ENCODE data around the gene RRAGA. TPM values are rescaled to one million over a fixed set of nuclear protein-coding genes. Genes with fewer than 3 reads are reported as not detected.

RRAGA gene, protein sequence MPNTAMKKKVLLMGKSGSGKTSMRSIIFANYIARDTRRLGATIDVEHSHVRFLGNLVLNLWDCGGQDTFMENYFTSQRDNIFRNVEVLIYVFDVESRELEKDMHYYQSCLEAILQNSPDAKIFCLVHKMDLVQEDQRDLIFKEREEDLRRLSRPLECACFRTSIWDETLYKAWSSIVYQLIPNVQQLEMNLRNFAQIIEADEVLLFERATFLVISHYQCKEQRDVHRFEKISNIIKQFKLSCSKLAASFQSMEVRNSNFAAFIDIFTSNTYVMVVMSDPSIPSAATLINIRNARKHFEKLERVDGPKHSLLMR
- total RNA-seq, result 10 to 100 TPM; 34.3 to 47.0 (median 38.9) TPM
- long read RNA-seq, transcript RRAGA-201 (1 exons, 1,589 nt), result major isoform, 20 of 20 reads
- long read RNA-seq, partial matches to known transcripts, result 0 of 20 reads
- long read RNA-seq, other reads (novel, unspliced or antisense), result 0 of 20 reads

DNA sequence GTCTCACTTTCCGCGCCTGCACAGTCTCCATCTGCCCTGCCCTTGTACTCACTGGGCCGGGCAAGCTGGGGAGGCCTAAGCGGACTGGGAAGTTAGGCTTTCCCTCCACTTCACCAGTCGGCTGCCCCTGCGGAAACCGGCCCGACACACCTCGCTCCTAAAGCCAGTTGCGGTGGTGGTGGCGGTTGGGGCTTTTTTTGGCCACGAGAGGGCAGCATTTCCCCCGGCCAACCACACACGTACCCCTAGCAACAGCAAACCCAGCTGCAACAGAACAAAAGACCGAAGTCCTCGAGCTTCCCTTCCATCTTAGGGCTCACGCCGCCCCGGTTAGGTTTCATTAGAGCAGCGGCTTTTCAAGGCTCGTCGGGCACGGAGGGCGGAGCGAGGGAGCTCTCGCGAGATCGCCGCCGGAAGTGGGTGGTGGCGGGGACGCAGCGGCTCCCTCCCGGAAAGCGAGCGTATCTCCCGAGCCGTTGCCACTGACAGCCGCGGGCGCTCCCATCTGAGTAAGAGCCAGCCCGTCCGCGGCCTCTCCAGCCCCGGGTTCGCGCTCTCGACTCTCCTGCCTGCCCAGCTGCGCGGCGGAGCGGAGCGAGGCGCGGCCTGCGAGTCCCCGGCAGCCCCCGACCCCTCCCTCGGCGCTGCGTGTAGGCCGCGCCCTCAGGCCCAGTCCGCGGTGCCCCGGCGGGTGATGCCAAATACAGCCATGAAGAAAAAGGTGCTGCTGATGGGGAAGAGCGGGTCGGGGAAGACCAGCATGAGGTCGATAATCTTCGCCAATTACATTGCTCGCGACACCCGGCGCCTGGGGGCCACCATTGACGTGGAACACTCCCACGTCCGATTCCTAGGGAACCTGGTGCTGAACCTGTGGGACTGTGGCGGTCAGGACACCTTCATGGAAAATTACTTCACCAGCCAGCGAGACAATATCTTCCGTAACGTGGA, at the start of gene RRAGA:
TSS of gene RRAGA (plus strand) at position 462 of the 951 bp plus-strand sequence. CDS start at position 695, 233 bp downstream.
- intact Hi-C loops (cut with DNase I), result no loop called here
- peaks cover 0 to 24% (median 10%) of the 10 kb centered on the region in 4 donors for H3K4me1 ChIP-seq
- peak; percentile 94 to 95 (median 95) for DNase-seq

DNA sequence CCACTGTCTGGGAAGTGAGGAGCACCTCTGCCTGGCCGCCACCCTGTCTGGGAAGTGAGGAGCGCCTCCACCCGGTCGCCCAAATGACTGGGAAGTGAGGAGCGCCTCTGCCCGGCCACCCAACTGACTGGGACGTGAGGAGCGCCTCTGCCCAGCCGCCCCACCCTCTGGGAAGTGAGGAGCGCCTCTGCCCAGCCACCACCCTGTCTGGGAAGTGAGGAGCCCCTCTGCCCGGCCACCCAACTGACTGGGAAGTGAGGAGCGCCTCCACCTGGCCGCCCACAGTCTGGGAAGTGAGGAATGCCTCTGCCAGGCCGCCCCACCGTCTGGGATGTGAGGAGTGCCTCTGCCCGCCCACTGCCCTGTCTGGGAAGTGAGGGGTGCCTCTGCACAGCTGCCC, 49.1 kb upstream of the RRAGA start:
- Histone ChIP-seq H3K9me3 (no peaks in the 10 kb centered on the region), H3K36me3 (no peaks in the 10 kb centered on the region), H3K27ac (no peak overlapping the region), H3K4me3 (no peak overlapping the region), H3K27me3 (no peaks in the 10 kb centered on the region), H3K4me1 (no peaks in the 10 kb centered on the region)
- TF ChIP-seq, protein P1, sequence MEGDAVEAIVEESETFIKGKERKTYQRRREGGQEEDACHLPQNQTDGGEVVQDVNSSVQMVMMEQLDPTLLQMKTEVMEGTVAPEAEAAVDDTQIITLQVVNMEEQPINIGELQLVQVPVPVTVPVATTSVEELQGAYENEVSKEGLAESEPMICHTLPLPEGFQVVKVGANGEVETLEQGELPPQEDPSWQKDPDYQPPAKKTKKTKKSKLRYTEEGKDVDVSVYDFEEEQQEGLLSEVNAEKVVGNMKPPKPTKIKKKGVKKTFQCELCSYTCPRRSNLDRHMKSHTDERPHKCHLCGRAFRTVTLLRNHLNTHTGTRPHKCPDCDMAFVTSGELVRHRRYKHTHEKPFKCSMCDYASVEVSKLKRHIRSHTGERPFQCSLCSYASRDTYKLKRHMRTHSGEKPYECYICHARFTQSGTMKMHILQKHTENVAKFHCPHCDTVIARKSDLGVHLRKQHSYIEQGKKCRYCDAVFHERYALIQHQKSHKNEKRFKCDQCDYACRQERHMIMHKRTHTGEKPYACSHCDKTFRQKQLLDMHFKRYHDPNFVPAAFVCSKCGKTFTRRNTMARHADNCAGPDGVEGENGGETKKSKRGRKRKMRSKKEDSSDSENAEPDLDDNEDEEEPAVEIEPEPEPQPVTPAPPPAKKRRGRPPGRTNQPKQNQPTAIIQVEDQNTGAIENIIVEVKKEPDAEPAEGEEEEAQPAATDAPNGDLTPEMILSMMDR (IDR thresholded peaks at IDR 0.05), result no peak
- no peak for TF ChIP-seq POLR2A (IDR thresholded peaks at IDR 0.05)
- WGBS (ENCODE audit: insufficient coverage, low coverage, low lambda C conversion rate, missing lambda C conversion rate), result 78% methylated on average over 6 of the region's 16 CpGs
- DNase-seq (no peak), ATAC-seq (no peak)
- intact Hi-C loops (cut with DNase I), result no loop called here

More for the DNA sequence above, at the start of gene RRAGA:
- TF ChIP-seq POLR2A (IDR thresholded peaks at IDR 0.05), result peak; percentile 95
- TF ChIP-seq, protein P1 (IDR thresholded peaks at IDR 0.05), result peak; percentile 86 to 90 (median 88)
- Histone ChIP-seq H3K36me3 (no peaks in the 10 kb centered on the region), H3K4me3 (peak within 1 kb of the TSS; percentile 70 to 96 (median 80)), H3K27ac (peak within 1 kb of the TSS; percentile 83 to 95 (median 93)), H3K27me3 (no peaks in the 10 kb centered on the region), H3K9me3 (no peaks in the 10 kb centered on the region)
- ATAC-seq, result peak; percentile 94 to 96 (median 94)
- WGBS (ENCODE audit: insufficient coverage, low coverage, low lambda C conversion rate, missing lambda C conversion rate), result 0% methylated on average over 20 of the region's 82 CpGs

DNA sequence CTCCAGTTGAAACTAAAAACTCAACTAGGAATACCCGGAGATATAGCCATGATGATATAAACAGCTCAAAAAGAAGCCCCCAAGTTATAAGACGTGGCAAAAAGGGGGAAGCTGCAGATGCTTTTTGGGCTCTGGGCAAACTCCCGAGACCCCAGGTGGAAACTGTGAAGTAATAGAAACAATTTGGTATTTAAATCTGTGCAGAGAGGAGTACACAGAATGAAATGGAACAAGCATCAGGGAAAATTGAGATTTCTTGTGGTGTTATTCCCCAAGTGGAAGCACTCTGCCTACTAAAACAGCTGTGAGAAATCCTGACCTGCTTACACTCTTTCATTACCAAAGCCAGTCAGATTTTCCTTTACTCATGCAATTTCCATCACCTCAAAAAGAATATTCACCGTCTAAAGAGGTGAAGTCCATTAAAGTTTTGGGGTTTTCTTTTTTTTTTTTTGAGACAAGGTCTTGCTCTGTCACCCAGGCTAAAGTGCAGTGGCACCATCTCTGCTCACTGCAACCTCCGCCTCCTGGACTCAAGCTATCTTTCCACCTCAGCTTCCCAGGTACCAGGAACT, 39.7 kb upstream of the RRAGA start:
- Histone ChIP-seq H3K36me3 (no peaks in the 10 kb centered on the region), H3K27me3 (no peaks in the 10 kb centered on the region), H3K27ac (no peak overlapping the region), H3K9me3 (no peaks in the 10 kb centered on the region), H3K4me3 (no peak overlapping the region), H3K4me1 (no peaks in the 10 kb centered on the region)
- intact Hi-C loops (cut with DNase I), result no loop called here
- 63% methylated on average over 5 of the region's 5 CpGs for WGBS (ENCODE audit: insufficient coverage, low coverage, low lambda C conversion rate, missing lambda C conversion rate)
- TF ChIP-seq, protein P1 (IDR thresholded peaks at IDR 0.05), result no peak
- no peak for TF ChIP-seq POLR2A (IDR thresholded peaks at IDR 0.05)
- no peak for DNase-seq
- no peak for ATAC-seq

DNA sequence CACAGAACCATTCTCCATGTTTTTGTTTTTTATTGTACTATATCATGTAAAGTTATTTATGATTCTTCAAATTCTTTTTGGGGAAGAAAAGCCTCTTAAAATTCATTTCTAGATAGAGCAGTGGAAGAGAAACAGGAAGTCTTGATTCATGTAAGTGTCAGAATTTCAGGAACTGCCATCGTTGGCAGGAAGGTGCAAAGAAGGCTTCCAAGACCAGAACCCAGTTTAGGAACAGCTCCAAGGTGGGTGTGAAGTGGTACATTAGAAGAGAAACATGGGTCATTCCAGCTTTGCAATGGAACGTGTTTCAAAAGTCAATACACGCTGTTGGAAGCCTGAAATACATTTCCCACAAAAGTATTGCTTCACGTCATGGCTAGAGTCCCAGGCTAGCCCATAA, 31.0 kb upstream of the RRAGA start:
- WGBS (ENCODE audit: insufficient coverage, low coverage, low lambda C conversion rate, missing lambda C conversion rate), result 43% methylated on average over 4 of the region's 4 CpGs
- ATAC-seq, result no peak

More for the DNA sequence above, 31.0 kb upstream of the RRAGA start:
- no peaks in the 10 kb centered on the region for H3K36me3 ChIP-seq
- intact Hi-C loops (cut with DNase I), result no loop called here
- no peak overlapping the region for H3K4me3 ChIP-seq
- H3K27ac ChIP-seq, result no peak overlapping the region
- no peak for TF ChIP-seq POLR2A (IDR thresholded peaks at IDR 0.05)
- no peaks in the 10 kb centered on the region for H3K9me3 ChIP-seq
- no peak for DNase-seq
- H3K4me1 ChIP-seq, result no peaks in the 10 kb centered on the region
- H3K27me3 ChIP-seq, result no peaks in the 10 kb centered on the region

All from right lobe of liver (tissue), 6 donors.